WTC11 (cell line): ENCODE measurements around the gene RARB. TPM values are rescaled to one million over a fixed set of nuclear protein-coding genes. Genes with fewer than 3 reads are reported as not detected.

Experiments used
- ATAC-seq: fragments of 200-7000 bp; cut with Tn5 transposase; 2 replicates; pipeline ENCODE4 v1.10.0; 2021; ENCODE audit warnings: mild to moderate bottlenecking, moderate library complexity
- CTCF ChIA-PET: fragments of 300-600 bp; sonication (Branson Sonifier 250); formaldehyde crosslinking; loops from one replicate; lab custom pipeline; 2021; ENCODE audit warnings: antibody characterized with exemption; lab: Charles Lee
- POLR2A ChIA-PET: fragments of 350-600 bp; sonication (Branson Sonifier 250); formaldehyde crosslinking; loops from one replicate; lab custom pipeline; 2021; ENCODE audit warnings: antibody characterized with exemption; lab: Charles Lee
- DNase-seq: peaks from one replicate; pipeline ENCODE4 v3.0.0; 2021; ENCODE audit warnings: low spot score
- H3K27ac Mint-ChIP-seq: 2 replicates; pipeline ENCODE4 v1.8.0; 2021; ENCODE audit warnings: mixed read lengths
- H3K27me3 Mint-ChIP-seq: 2 replicates; pipeline ENCODE4 v1.8.0; 2021; ENCODE audit warnings: low read depth, mild to moderate bottlenecking, moderate library complexity, mixed read lengths
- H3K36me3 Mint-ChIP-seq: 2 replicates; pipeline ENCODE4 v1.8.0; 2021; ENCODE audit warnings: mixed read lengths
- H3K4me1 Mint-ChIP-seq: 2 replicates; pipeline ENCODE4 v1.8.0; 2022; ENCODE audit warnings: mixed read lengths
- H3K4me3 Mint-ChIP-seq: 2 replicates; pipeline ENCODE4 v1.8.0; 2021; ENCODE audit warnings: mild to moderate bottlenecking, moderate library complexity, mixed read lengths
- H3K9me3 Mint-ChIP-seq: 2 replicates; pipeline ENCODE4 v1.8.0; 2021; ENCODE audit warnings: mixed read lengths
- CREM ChIP-seq: sonication (generic); formaldehyde crosslinking; IDR thresholded peaks from 2 replicates; pipeline ENCODE4 v1.8.1; 2022; ENCODE audit warnings: mild to moderate bottlenecking, missing genetic modification reagents, moderate library complexity
- ELF4 ChIP-seq: sonication (generic); formaldehyde crosslinking; IDR thresholded peaks from 2 replicates; pipeline ENCODE4 v1.8.1; 2022; ENCODE audit warnings: low read depth, mild to moderate bottlenecking, moderate library complexity, missing genetic modification reagents
- FOXJ3 ChIP-seq: sonication (generic); formaldehyde crosslinking; IDR thresholded peaks from 2 replicates; pipeline ENCODE4 v1.9.0; 2021; ENCODE audit warnings: missing genetic modification reagents, mild to moderate bottlenecking, borderline replicate concordance
- FOXK1 ChIP-seq: sonication (generic); formaldehyde crosslinking; IDR thresholded peaks from 2 replicates; pipeline ENCODE4 v1.8.0; 2022; ENCODE audit warnings: mild to moderate bottlenecking, moderate library complexity, missing genetic modification reagents
- SMAD3 ChIP-seq: sonication (generic); formaldehyde crosslinking; IDR thresholded peaks from 2 replicates; pipeline ENCODE4 v1.8.0; 2022; ENCODE audit warnings: missing genetic modification reagents, mild to moderate bottlenecking, borderline replicate concordance
- TEAD4 ChIP-seq: sonication (generic); formaldehyde crosslinking; IDR thresholded peaks from 2 replicates; pipeline ENCODE4 v1.8.0; 2022; ENCODE audit warnings: mild to moderate bottlenecking, missing genetic modification reagents
- total RNA-seq: library from RNA; stranded (reverse); gene quantifications from 3 replicates; pipeline ENCODE4 v1.2.3, GENCODE V29; 2021
- TF ChIP-seq, protein P1 (sequence below): sonication (generic); formaldehyde crosslinking; IDR thresholded peaks from 2 replicates; pipeline ENCODE4 v1.8.1; 2023; ENCODE audit warnings: mild to moderate bottlenecking, missing genetic modification reagents, borderline replicate concordance
- TF ChIP-seq, protein P2 (sequence below): sonication (generic); formaldehyde crosslinking; IDR thresholded peaks from 2 replicates; pipeline ENCODE4 v1.8.0; 2022; ENCODE audit warnings: missing genetic modification reagents
- TF ChIP-seq, protein P3 (sequence below): sonication (generic); formaldehyde crosslinking; IDR thresholded peaks from 2 replicates; pipeline ENCODE4 v1.8.0; 2023; ENCODE audit warnings: missing genetic modification reagents
- TF ChIP-seq, protein P4 (sequence below): fragments of 250-450 bp; sonication (Bioruptor Pico); IDR thresholded peaks from 2 replicates; pipeline ENCODE4 v1.8.0; 2021; ENCODE audit warnings: mild to moderate bottlenecking
- TF ChIP-seq, protein P5 (sequence below): sonication (generic); formaldehyde crosslinking; IDR thresholded peaks from 2 replicates; pipeline ENCODE4 v1.8.1; 2022; ENCODE audit warnings: mild to moderate bottlenecking, missing genetic modification reagents, moderate library complexity, borderline replicate concordance
- TF ChIP-seq, protein P6 (sequence below): sonication (generic); formaldehyde crosslinking; IDR thresholded peaks from 2 replicates; pipeline ENCODE4 v1.8.0; 2022; ENCODE audit warnings: mild to moderate bottlenecking, missing genetic modification reagents

RARB gene
- total RNA-seq, 1 experiment from 2014 or later: not detected

DNA sequence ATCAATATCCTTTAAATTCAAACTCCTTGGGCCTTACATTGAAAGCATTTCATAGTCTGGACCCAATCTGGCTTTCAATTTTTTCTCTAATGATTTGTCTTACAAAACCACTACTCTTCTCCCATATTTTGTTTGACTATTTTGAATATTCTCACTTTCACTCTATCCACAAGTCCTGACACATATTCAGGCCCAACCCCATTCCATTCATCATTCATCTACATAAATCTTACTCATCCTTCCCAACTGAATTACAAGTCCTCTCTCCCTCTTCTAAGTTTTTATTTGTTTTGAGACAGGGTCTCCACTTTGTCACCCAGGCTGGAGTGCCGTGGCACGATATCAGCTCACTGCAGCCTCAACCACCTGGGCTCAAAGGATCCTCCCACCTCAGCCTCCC, 193.0 kb downstream of the RARB start:
- H3K27ac Mint-ChIP-seq: no peak overlapping the region
- TF ChIP-seq, protein P1, sequence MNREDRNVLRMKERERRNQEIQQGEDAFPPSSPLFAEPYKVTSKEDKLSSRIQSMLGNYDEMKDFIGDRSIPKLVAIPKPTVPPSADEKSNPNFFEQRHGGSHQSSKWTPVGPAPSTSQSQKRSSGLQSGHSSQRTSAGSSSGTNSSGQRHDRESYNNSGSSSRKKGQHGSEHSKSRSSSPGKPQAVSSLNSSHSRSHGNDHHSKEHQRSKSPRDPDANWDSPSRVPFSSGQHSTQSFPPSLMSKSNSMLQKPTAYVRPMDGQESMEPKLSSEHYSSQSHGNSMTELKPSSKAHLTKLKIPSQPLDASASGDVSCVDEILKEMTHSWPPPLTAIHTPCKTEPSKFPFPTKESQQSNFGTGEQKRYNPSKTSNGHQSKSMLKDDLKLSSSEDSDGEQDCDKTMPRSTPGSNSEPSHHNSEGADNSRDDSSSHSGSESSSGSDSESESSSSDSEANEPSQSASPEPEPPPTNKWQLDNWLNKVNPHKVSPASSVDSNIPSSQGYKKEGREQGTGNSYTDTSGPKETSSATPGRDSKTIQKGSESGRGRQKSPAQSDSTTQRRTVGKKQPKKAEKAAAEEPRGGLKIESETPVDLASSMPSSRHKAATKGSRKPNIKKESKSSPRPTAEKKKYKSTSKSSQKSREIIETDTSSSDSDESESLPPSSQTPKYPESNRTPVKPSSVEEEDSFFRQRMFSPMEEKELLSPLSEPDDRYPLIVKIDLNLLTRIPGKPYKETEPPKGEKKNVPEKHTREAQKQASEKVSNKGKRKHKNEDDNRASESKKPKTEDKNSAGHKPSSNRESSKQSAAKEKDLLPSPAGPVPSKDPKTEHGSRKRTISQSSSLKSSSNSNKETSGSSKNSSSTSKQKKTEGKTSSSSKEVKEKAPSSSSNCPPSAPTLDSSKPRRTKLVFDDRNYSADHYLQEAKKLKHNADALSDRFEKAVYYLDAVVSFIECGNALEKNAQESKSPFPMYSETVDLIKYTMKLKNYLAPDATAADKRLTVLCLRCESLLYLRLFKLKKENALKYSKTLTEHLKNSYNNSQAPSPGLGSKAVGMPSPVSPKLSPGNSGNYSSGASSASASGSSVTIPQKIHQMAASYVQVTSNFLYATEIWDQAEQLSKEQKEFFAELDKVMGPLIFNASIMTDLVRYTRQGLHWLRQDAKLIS (CRISPR knock-in tag): no peak
- no peak overlapping the region for H3K4me3 Mint-ChIP-seq
- CTCF ChIA-PET: no interaction called here
- DNase-seq: no peak
- no peaks in the 10 kb centered on the region for H3K27me3 Mint-ChIP-seq
- no peak for ATAC-seq
- POLR2A ChIA-PET: no interaction called here
- H3K4me1 Mint-ChIP-seq: no peaks in the 10 kb centered on the region
- peaks cover 67% of the 10 kb centered on the region for H3K36me3 Mint-ChIP-seq
- H3K9me3 Mint-ChIP-seq: no peaks in the 10 kb centered on the region

DNA sequence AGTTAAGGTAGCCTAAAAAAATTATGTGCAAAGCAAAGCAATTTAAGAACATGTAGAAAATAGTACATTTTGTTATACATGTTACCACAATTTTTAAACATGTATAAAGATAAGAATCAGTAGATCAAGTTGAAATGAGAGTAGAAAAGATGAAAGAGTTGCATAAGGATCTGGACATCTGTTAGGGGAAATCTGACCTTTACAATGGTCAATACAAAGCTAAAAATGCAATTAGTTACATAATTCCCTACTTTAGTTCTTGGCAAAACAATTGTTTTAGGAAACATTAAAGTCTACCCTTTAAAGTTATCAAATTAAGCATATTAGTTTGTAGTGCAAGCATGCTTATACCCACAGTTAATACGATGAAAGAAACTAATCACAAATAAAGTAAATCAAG, 203.9 kb downstream of the RARB start:
- H3K9me3 Mint-ChIP-seq: no peaks in the 10 kb centered on the region
- CTCF ChIA-PET: no interaction called here
- no peak overlapping the region for H3K4me3 Mint-ChIP-seq
- H3K4me1 Mint-ChIP-seq: peaks cover 16% of the 10 kb centered on the region
- ATAC-seq (no peak), DNase-seq (no peak)
- TF ChIP-seq, protein P2, sequence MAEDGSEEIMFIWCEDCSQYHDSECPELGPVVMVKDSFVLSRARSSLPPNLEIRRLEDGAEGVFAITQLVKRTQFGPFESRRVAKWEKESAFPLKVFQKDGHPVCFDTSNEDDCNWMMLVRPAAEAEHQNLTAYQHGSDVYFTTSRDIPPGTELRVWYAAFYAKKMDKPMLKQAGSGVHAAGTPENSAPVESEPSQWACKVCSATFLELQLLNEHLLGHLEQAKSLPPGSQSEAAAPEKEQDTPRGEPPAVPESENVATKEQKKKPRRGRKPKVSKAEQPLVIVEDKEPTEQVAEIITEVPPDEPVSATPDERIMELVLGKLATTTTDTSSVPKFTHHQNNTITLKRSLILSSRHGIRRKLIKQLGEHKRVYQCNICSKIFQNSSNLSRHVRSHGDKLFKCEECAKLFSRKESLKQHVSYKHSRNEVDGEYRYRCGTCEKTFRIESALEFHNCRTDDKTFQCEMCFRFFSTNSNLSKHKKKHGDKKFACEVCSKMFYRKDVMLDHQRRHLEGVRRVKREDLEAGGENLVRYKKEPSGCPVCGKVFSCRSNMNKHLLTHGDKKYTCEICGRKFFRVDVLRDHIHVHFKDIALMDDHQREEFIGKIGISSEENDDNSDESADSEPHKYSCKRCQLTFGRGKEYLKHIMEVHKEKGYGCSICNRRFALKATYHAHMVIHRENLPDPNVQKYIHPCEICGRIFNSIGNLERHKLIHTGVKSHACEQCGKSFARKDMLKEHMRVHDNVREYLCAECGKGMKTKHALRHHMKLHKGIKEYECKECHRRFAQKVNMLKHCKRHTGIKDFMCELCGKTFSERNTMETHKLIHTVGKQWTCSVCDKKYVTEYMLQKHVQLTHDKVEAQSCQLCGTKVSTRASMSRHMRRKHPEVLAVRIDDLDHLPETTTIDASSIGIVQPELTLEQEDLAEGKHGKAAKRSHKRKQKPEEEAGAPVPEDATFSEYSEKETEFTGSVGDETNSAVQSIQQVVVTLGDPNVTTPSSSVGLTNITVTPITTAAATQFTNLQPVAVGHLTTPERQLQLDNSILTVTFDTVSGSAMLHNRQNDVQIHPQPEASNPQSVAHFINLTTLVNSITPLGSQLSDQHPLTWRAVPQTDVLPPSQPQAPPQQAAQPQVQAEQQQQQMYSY (CRISPR knock-in tag): no peak
- TF ChIP-seq FOXK1 (CRISPR knock-in tag) (no peak), FOXJ3 (CRISPR knock-in tag) (no peak), TEAD4 (CRISPR knock-in tag) (no peak), ELF4 (no peak)
- H3K27ac Mint-ChIP-seq: no peak overlapping the region
- POLR2A ChIA-PET: no interaction called here
- peaks cover 43% of the 10 kb centered on the region for H3K36me3 Mint-ChIP-seq
- no peaks in the 10 kb centered on the region for H3K27me3 Mint-ChIP-seq

DNA sequence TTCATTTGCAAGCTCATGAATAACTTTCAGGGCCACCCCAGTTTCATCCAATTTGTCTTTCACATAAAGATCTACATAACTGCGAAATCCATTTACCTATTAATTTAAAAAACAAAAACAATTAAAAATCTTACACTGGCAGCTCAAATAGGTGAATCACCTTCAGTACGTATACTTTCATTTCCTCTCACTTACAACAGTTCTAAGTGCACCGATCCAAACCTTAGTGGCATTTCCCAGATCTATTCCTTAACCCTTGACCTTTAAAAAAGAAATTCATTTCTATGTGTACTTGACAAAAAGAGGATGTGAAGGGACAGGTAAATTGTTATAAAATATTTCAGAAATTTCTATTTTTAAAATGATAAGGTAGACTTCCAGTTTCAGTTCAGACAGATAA, 205.9 kb downstream of the RARB start:
- POLR2A ChIA-PET: interaction anchor here (0.6 to 0.7 kb wide), 2 partner anchors 82 to 1280 kb away, joined by 3 to 5 read pairs; no protein-coding TSS in a partner anchor
- H3K4me1 Mint-ChIP-seq: peaks cover 16% of the 10 kb centered on the region
- TF ChIP-seq CREM: no peak
- TF ChIP-seq SMAD3 (CRISPR knock-in tag): no peak
- TF ChIP-seq, protein P3, sequence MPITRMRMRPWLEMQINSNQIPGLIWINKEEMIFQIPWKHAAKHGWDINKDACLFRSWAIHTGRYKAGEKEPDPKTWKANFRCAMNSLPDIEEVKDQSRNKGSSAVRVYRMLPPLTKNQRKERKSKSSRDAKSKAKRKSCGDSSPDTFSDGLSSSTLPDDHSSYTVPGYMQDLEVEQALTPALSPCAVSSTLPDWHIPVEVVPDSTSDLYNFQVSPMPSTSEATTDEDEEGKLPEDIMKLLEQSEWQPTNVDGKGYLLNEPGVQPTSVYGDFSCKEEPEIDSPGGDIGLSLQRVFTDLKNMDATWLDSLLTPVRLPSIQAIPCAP (CRISPR knock-in tag): no peak
- TF ChIP-seq TEAD4 (CRISPR knock-in tag): no peak
- TF ChIP-seq, protein P4, sequence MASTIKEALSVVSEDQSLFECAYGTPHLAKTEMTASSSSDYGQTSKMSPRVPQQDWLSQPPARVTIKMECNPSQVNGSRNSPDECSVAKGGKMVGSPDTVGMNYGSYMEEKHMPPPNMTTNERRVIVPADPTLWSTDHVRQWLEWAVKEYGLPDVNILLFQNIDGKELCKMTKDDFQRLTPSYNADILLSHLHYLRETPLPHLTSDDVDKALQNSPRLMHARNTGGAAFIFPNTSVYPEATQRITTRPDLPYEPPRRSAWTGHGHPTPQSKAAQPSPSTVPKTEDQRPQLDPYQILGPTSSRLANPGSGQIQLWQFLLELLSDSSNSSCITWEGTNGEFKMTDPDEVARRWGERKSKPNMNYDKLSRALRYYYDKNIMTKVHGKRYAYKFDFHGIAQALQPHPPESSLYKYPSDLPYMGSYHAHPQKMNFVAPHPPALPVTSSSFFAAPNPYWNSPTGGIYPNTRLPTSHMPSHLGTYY (CRISPR knock-in tag): no peak
- no peak for TF ChIP-seq ELF4
- TF ChIP-seq, protein P5, sequence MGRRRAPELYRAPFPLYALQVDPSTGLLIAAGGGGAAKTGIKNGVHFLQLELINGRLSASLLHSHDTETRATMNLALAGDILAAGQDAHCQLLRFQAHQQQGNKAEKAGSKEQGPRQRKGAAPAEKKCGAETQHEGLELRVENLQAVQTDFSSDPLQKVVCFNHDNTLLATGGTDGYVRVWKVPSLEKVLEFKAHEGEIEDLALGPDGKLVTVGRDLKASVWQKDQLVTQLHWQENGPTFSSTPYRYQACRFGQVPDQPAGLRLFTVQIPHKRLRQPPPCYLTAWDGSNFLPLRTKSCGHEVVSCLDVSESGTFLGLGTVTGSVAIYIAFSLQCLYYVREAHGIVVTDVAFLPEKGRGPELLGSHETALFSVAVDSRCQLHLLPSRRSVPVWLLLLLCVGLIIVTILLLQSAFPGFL (CRISPR knock-in tag): no peak
- TF ChIP-seq, protein P6, sequence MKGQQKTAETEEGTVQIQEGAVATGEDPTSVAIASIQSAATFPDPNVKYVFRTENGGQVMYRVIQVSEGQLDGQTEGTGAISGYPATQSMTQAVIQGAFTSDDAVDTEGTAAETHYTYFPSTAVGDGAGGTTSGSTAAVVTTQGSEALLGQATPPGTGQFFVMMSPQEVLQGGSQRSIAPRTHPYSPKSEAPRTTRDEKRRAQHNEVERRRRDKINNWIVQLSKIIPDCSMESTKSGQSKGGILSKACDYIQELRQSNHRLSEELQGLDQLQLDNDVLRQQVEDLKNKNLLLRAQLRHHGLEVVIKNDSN (CRISPR knock-in tag): no peak
- TF ChIP-seq, all 79 proteins: peak for 0
- no peak for DNase-seq
- CTCF ChIA-PET: no interaction called here
- Mint-ChIP-seq H3K9me3 (no peaks in the 10 kb centered on the region), H3K36me3 (peaks cover 43% of the 10 kb centered on the region), H3K27me3 (no peaks in the 10 kb centered on the region), H3K4me3 (no peak overlapping the region), H3K27ac (0 out of 2 replicates have a peak overlapping the region, but pooled peaks have one; percentile 18)
- no peak for ATAC-seq
